ENCODE data around the gene MRPL42. TPM values are rescaled to one million over a fixed set of nuclear protein-coding genes. Genes with fewer than 3 reads are reported as not detected.
"Not testable (repeated sequence)": the region's sequence is repeated elsewhere in the genome, so short reads cannot be mapped to it uniquely, and the experiment has no call there.

Gene MRPL42
- total and polyA plus RNA-seq, 12 donors, result 21.9 to 131 (median 81.9) TPM

- Histone ChIP-seq H3K27me3 (no peaks in the 10 kb centered on the region), H3K9me3 (replicated peaks in 1 of 3) (no peaks in the 10 kb centered on the region), H3K4me3 (no peak overlapping the region), H3K4me1 (replicated peaks in 1 of 2) (no peaks in the 10 kb centered on the region), H3K27ac (no peak overlapping the region), H3K36me3 (replicated peaks in 1 of 2) (peaks cover 0 to 55% of the 10 kb centered on the region in 2 donors)
- intact Hi-C loops (cut with DNase I), result no loop called here
- WGBS, 4 donors, result 92 to 94% (median 92%) methylated on average over 4 of the region's 4 CpGs
- DNase-seq, result no peak
- TF ChIP-seq POLR2A (IDR thresholded peaks at IDR 0.05) (no peak), CTCF (IDR thresholded peaks at IDR 0.05) (no peak)
These were observed 16.0 kb downstream of the MRPL42 start for GRCh38 chr12:93483151-93483807.

GRCh38 chr12:93484315-93484981 lies 17.1 kb downstream of the MRPL42 start:
- Histone ChIP-seq H3K9me3 (replicated peaks in 1 of 3) (no peaks in the 10 kb centered on the region), H3K27me3 (no peaks in the 10 kb centered on the region), H3K27ac (no peak overlapping the region), H3K4me1 (replicated peaks in 1 of 2) (no peaks in the 10 kb centered on the region), H3K4me3 (no peak overlapping the region), H3K36me3 (replicated peaks in 1 of 2) (peaks cover 0 to 65% of the 10 kb centered on the region in 2 donors)
- no peak for TF ChIP-seq POLR2A (IDR thresholded peaks at IDR 0.05)
- TF ChIP-seq CTCF (IDR thresholded peaks at IDR 0.05), result no peak
- intact Hi-C loops (cut with DNase I), result no loop called here
- peak in 5 of 7 donors; percentile 53 to 66 (median 60) for DNase-seq
- WGBS, 4 donors, result 68 to 77% (median 72%) methylated on average over 8 of the region's 8 CpGs

GRCh38 chr12:93492808-93493207 lies 25.5 kb downstream of the MRPL42 start:
- WGBS, 4 donors, result 100% methylated on average over 1 of the region's 1 CpG; no CpG with 5 or more reads in 3 of the 4 donors
- intact Hi-C loops (cut with DNase I); H3K4me1 ChIP-seq (replicated peaks in 1 of 2); H3K4me3 ChIP-seq; H3K9me3 ChIP-seq (replicated peaks in 1 of 3); H3K27me3 ChIP-seq; H3K27ac ChIP-seq; DNase-seq: not testable (repeated sequence)
- H3K36me3 ChIP-seq (replicated peaks in 1 of 2), result peaks cover 0 to 21% of the 10 kb centered on the region in 2 donors

- Histone ChIP-seq H3K36me3 (replicated peaks in 1 of 2) (peaks cover 0 to 8% of the 10 kb centered on the region in 2 donors), H3K4me1 (replicated peaks in 1 of 2) (no peaks in the 10 kb centered on the region), H3K9me3 (replicated peaks in 1 of 3) (no peaks in the 10 kb centered on the region), H3K27me3 (no peaks in the 10 kb centered on the region), H3K27ac (no peak overlapping the region), H3K4me3 (no peak overlapping the region)
- intact Hi-C loops (cut with DNase I), result no loop called here
- DNase-seq, result no peak
- 84 to 93% (median 92%) methylated on average over 3 of the region's 3 CpGs for WGBS, 4 donors
- no peak for TF ChIP-seq POLR2A (IDR thresholded peaks at IDR 0.05)
- no peak for TF ChIP-seq CTCF (IDR thresholded peaks at IDR 0.05)
These were observed 26.8 kb downstream of the MRPL42 start for GRCh38 chr12:93494096-93494495.
